ENCODE measurements around the gene ST3GAL3.

GRCh38 chr1:43933386-43934100, 226.2 kb downstream of the ST3GAL3 start, which contains the start of gene ARTN:
- TF ChIP-seq CTCF (IDR thresholded peaks at IDR 0.05): no peak
- TF ChIP-seq POLR2A (IDR thresholded peaks at IDR 0.05): no peak

All from uterus (tissue), 2 donors.